B cell (primary cell): Measurements from ENCODE around the gene CTBS.

Experiments
- EZH2 ChIP-seq: IDR thresholded peaks from 2 replicates; pipeline ENCODE4 v1.6.1; 2012; ENCODE audit warnings: borderline replicate concordance, low read depth, mild to moderate bottlenecking, moderate library complexity, low read length; ENCODE audit not compliant: insufficient read depth, poor library complexity, severe bottlenecking
- TF ChIP-seq, protein P1 (sequence below): fragments of 200-600 bp; IDR thresholded peaks from one replicate; pipeline ENCODE4 v1.8.0; 2022; ENCODE audit warnings: antibody characterized with exemption, mild to moderate bottlenecking

DNA sequence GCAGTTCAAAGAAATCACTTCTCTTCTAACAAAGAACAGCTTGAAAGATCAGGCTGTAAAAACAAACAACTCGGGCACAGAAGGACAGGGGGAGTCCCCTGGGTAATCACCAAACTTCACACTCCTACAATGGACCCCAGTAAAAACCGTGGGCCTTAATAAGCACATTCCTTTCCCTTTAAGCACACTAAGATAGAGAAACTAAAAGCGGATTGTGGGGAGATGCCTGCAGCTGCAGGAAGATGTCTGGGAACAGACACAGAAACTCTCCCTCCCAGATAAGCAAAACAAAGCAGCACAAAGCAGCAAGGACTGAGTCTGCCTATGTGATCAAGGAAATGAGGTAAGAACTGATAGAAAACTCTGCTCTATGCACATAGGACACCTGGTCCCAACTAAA is 37.6 kb upstream of the CTBS start:
- TF ChIP-seq, protein P1, sequence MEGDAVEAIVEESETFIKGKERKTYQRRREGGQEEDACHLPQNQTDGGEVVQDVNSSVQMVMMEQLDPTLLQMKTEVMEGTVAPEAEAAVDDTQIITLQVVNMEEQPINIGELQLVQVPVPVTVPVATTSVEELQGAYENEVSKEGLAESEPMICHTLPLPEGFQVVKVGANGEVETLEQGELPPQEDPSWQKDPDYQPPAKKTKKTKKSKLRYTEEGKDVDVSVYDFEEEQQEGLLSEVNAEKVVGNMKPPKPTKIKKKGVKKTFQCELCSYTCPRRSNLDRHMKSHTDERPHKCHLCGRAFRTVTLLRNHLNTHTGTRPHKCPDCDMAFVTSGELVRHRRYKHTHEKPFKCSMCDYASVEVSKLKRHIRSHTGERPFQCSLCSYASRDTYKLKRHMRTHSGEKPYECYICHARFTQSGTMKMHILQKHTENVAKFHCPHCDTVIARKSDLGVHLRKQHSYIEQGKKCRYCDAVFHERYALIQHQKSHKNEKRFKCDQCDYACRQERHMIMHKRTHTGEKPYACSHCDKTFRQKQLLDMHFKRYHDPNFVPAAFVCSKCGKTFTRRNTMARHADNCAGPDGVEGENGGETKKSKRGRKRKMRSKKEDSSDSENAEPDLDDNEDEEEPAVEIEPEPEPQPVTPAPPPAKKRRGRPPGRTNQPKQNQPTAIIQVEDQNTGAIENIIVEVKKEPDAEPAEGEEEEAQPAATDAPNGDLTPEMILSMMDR, result no peak
- no peak for TF ChIP-seq EZH2
